Heart right ventricle (tissue), 16 donors: Measurements from ENCODE around the gene SPRR2D. TPM values are rescaled to one million over a fixed set of nuclear protein-coding genes. Genes with fewer than 3 reads are reported as not detected.

Experiments
- ATAC-seq, 8 donors: fragments of 200-7000 bp; cut with Tn5 transposase; one replicate each; pipeline ENCODE4 v1.9.1; 2020; ENCODE audit warnings: mild to moderate bottlenecking in 8 of 8, moderate library complexity in 8 of 8, moderate number of reproducible peaks in 1 of 8
- DNase-seq, 2 donors: peaks; one replicate each; pipeline ENCODE4 v3.0.0-alpha.2; 2020
- H3K27ac ChIP-seq, 10 donors: fragments of 200-600 bp; sonication (generic) in 2 of 10; one replicate each; pipeline versions ENCODE4 v1.5.0 to v1.8.0; 2020 to 2022; ENCODE audit warnings: mild to moderate bottlenecking in 3 of 10
- H3K27me3 ChIP-seq, 7 donors: fragments of 200-600 bp; one replicate each; pipeline ENCODE4 v1.8.0; 2021 to 2022; ENCODE audit warnings: mild to moderate bottlenecking in 2 of 7
- H3K36me3 ChIP-seq, 9 donors: fragments of 200-600 bp; sonication (generic) in 1 of 9; one replicate each; pipeline versions ENCODE4 v1.5.0 to v1.8.0; 2020 to 2022; ENCODE audit warnings: mild to moderate bottlenecking in 2 of 9
- H3K4me1 ChIP-seq, 9 donors: fragments of 200-600 bp; sonication (generic) in 1 of 9; one replicate each; pipeline versions ENCODE4 v1.5.0 to v1.8.0; 2020 to 2022; ENCODE audit warnings: mild to moderate bottlenecking in 4 of 9
- H3K4me3 ChIP-seq, 10 donors: fragments of 200-600 bp; sonication (generic) in 2 of 10; one replicate each; pipeline versions ENCODE4 v1.5.0 to v1.8.0; 2020 to 2022; ENCODE audit warnings: mild to moderate bottlenecking in 7 of 10, moderate library complexity in 2 of 10
- H3K9me3 ChIP-seq, 11 donors: fragments of 200-600 bp in 10 of 11; sonication (generic) in 2 of 11; one replicate each; pipeline versions ENCODE4 v1.5.0 to v1.8.0; 2013 to 2022; ENCODE audit warnings: mild to moderate bottlenecking in 2 of 11, control low read depth in 1 of 11, moderate library complexity in 1 of 11
- WGBS, 2 donors: extraction: QIAGEN DNeasy Blood & Tissue Kit; methylation state at CpG; one replicate each; pipeline ENCODE4 v1.1.7; 2013; ENCODE audit warnings: inconsistent platforms in 1 of 2; 5-methylcytosine and 5-hydroxymethylcytosine counted together
- intact Hi-C, 10 donors: fragments of 100-400 bp; cut with DNase I; formaldehyde crosslinking; loops; one replicate each; pipeline versions ENCODE4 v1.11.1 to v1.14.2; 2022
- polyA plus RNA-seq, 2 donors: library from polyadenylated mRNA; stranded (reverse); fragments of 200-250 nt; gene quantifications; one replicate each; pipeline ENCODE4 v1.2.3, GENCODE V29; 2013
- total RNA-seq, 10 donors: library from RNA; stranded (reverse); fragmentation: NEBNext Ultra II Directional in 3 of 10; extraction: Animal tissue kit (Norgen Biotek cat#: 25700) in 3 of 10; gene quantifications; one replicate each; pipeline versions ENCODE4 v1.2.1 to v1.2.4, GENCODE V29; 2021 to 2023
- TF ChIP-seq, protein P1 (sequence below), 9 donors: fragments of 200-600 bp; sonication (generic) in 2 of 9; IDR thresholded peaks; one replicate each; pipeline versions ENCODE4 v1.5.0 to v1.8.0; 2021 to 2022; ENCODE audit warnings: antibody characterized with exemption in 9 of 9, mild to moderate bottlenecking in 5 of 9, moderate library complexity in 1 of 9
- donor health status: Arrhythmogenic right ventricular cardiomyopathy.
- donor health status: ischemic (EF 13 %, LVEDD 7.1; RV severe dilation, severe dysfunction).
- donor health status: healthy with polysubstance abuse.
- donor health status: DM: no; HTN: yes; CAD: no.
- donor health status: DM: no; HTN: no; CAD: no.
- donor health status: ischemic (EF 25% LVEDD 6.9; RV normal size, moderate dysfunction).
- donor health status: ischemic (EF 25% LVEDD 5.7; RV mildly dilated, moderate dysfunction).
- donor health status: healthy.
- donor health status: DM: yes; HTN: yes; CAD: no.
- donor health status: Ischemic cardiomyopathy.
- donor health status: ischemic (EF 35%, LVEDD 5.7; RV mildly dilated, moderate dysfunction).
- donor health status: nonischemic (EF 11% LVEDD 7.7; RV severe dilation, severe dysfunction).
- donor health status: DM: yes; HTN: yes; CAD: no.
- donor health status: PGD.
- donor health status: ischemic (EF 29% LVEDD 5.4; RV normal size, mild dysfunction).
- donor health status: nonischemic (EF 23%, LVEDD 6.1; RV moderate dilation, normal function).

SPRR2D gene
- total and polyA plus RNA-seq, 12 donors, result 0.14 TPM; not detected in 11

DNA sequence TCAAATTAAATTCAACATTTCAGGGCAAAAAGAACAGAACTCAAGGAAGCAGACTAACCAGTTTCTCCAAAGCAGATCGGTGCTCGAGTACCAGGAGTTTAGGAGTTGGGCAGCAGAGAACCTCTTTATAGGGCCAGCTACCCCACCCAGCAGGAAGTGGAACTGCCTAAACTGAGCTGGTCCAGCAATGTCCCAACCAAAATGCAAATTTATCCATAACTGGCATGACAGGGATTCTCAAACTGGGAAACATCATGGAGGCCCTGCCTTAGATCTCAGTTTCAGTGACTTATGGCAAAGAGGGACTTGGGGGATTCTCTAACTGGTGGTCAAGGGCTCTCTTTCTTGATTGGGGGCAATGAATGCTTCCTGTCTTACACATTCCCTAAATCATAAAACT is 30.6 kb upstream of the SPRR2D start, which contains the start of gene SPRR2B:
TSS of gene SPRR2B (minus strand) at position 101 of the 400 bp plus-strand sequence. CDS start 772 bp downstream, outside the sequence.
- Histone ChIP-seq H3K27me3 (no peaks in the 10 kb centered on the region), H3K4me1 (no peaks in the 10 kb centered on the region), H3K4me3 (no peak within 1 kb of the TSS), H3K27ac (no peak within 1 kb of the TSS), H3K36me3 (no peaks in the 10 kb centered on the region), H3K9me3 (no peaks in the 10 kb centered on the region)
- intact Hi-C loops, result loop anchor here in 2 of 10 donors (1.0 to 2.0 kb wide), 2 partner anchors 23 kb away; partner anchors contain the start of gene SPRR2E (in 2 of the 2)
- ATAC-seq (no peak), DNase-seq (no peak)
- TF ChIP-seq, protein P1, sequence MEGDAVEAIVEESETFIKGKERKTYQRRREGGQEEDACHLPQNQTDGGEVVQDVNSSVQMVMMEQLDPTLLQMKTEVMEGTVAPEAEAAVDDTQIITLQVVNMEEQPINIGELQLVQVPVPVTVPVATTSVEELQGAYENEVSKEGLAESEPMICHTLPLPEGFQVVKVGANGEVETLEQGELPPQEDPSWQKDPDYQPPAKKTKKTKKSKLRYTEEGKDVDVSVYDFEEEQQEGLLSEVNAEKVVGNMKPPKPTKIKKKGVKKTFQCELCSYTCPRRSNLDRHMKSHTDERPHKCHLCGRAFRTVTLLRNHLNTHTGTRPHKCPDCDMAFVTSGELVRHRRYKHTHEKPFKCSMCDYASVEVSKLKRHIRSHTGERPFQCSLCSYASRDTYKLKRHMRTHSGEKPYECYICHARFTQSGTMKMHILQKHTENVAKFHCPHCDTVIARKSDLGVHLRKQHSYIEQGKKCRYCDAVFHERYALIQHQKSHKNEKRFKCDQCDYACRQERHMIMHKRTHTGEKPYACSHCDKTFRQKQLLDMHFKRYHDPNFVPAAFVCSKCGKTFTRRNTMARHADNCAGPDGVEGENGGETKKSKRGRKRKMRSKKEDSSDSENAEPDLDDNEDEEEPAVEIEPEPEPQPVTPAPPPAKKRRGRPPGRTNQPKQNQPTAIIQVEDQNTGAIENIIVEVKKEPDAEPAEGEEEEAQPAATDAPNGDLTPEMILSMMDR (IDR thresholded peaks at IDR 0.05), result no peak
- WGBS, 2 donors, result 70 to 94% methylated on average over 2 of the region's 2 CpGs

DNA sequence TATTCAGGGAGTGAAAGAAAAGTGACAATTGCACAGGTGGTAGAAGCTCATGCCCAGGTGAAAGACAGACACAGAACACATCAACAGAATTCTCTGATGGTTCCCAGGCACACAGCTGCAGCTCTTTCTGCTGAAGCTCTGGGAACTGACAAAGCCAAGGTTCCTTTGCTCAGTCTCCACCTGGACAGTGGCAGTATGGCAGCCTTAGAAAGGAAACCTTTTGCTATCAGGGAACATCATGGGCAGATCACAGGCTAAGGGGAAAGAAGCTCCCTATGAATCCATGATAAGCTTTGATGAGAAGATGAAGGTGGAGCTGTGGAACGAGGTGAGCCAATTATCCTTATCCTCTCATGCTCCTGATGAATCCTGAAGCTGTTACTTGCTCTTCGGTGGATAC is 29.3 kb upstream of the SPRR2D start:
- TF ChIP-seq, protein P1 (IDR thresholded peaks at IDR 0.05), result no peak
- Histone ChIP-seq H3K4me1 (no peaks in the 10 kb centered on the region), H3K27me3 (no peaks in the 10 kb centered on the region), H3K4me3 (no peak overlapping the region), H3K27ac (no peak overlapping the region), H3K36me3 (no peaks in the 10 kb centered on the region), H3K9me3 (no peaks in the 10 kb centered on the region)
- no peak for ATAC-seq
- no peak for DNase-seq
- WGBS, 2 donors, result 52 to 56% methylated on average over 2 of the region's 2 CpGs
- intact Hi-C loops, result loop anchor here in 1 of 10 donors (2.0 kb wide), 1 partner anchor 25 kb away; the partner anchor contains the start of gene SPRR2E

DNA sequence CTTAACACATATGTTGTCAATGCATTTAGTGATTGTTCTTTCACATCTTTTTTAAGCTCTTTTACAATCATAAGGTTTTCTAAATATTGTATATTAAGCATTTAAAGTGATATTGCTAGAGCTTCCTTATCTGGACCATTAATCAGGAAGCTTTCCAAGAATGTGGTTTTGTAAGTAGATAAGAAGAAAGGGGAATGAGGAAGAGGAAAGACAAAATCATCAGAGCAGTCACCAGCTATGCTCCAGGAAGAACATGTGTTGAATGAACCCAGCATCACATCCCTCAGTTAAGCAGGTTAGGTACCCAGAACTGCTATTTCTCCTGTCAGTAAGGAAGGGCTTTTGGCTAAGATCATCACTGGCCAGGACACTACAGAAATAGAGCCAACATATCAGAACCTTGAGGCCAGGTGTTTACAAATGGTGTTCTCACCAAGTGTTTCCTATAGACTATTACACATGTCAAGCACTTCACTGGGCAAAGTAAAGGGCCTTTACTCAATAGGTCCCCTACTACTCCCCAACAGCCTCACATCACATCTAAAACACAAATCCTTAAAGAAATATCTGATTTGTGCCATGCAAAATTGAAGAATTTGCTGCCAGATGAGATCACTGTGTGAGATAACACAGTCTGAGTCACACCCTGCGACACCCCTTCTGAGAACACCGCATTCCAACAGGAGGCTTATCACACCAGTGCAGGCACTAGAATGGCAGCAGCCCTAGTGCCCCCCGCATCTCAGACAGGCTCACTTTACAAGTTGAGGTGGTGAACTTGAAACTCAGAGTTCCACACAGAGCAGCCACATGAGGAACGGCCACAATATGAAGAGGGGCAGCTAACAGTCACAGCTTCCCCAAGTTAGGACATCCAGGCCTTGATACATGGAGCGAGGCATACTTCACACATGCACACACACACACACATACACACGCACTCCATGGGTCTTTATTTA is 18.2 kb upstream of the SPRR2D start:
- intact Hi-C loops, result no loop called here
- WGBS, 2 donors, result 59 to 60% methylated on average over 6 of the region's 6 CpGs
- H3K4me3 ChIP-seq, result no peak overlapping the region
- H3K4me1 ChIP-seq, result no peaks in the 10 kb centered on the region
- H3K36me3 ChIP-seq, result no peaks in the 10 kb centered on the region
- H3K27me3 ChIP-seq, result peaks cover 0 to 6% (median 0%) of the 10 kb centered on the region in 7 donors
- no peak for ATAC-seq
- no peaks in the 10 kb centered on the region for H3K9me3 ChIP-seq
- TF ChIP-seq, protein P1 (IDR thresholded peaks at IDR 0.05), result no peak
- DNase-seq, result no peak
- H3K27ac ChIP-seq, result no peak overlapping the region

DNA sequence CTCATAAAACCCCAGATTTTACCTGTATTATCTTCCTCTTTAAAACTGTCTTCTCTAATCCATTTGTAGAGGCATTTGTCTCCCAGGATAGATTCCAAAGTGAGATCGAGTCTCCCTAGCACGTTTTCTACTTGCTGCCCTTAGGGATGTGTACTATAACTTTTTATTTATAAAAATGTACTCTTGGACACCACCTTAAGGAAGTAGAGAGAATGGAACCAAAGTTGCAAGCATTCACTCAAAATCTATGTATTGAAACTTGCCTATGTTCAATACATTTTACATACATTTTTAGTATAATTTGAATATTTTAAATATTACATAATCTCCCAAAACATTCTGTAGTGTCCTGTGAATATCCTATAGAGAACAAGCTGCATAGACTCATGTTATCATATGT is 17.2 kb upstream of the SPRR2D start:
- DNase-seq, result no peak
- H3K9me3 ChIP-seq, result peaks cover 0 to 7% (median 1%) of the 10 kb centered on the region in 11 donors
- no peak overlapping the region for H3K4me3 ChIP-seq
- intact Hi-C loops, result no loop called here
- no peaks in the 10 kb centered on the region for H3K36me3 ChIP-seq
- H3K27me3 ChIP-seq, result peaks cover 0 to 6% (median 0%) of the 10 kb centered on the region in 7 donors
- no peak for ATAC-seq
- TF ChIP-seq, protein P1 (IDR thresholded peaks at IDR 0.05), result no peak
- no peak overlapping the region for H3K27ac ChIP-seq
- H3K4me1 ChIP-seq, result no peaks in the 10 kb centered on the region
- WGBS, 2 donors, result 67 to 73% methylated on average over 2 of the region's 2 CpGs
